H1 (cell line): ENCODE measurements around the gene RGS4. TPM values are rescaled to one million over a fixed set of nuclear protein-coding genes. Genes with fewer than 3 reads are reported as not detected.

Experiments used
- CTCF ChIA-PET: fragments of 300-600 bp; sonication (Branson Sonifier 250); formaldehyde crosslinking; loops from one replicate; lab custom pipeline; 2021; ENCODE audit not compliant: partially characterized antibody; lab: Charles Lee
- POLR2A ChIA-PET: fragments of 300-600 bp; sonication (Branson Sonifier 250); formaldehyde crosslinking; loops from one replicate; lab custom pipeline; 2021; ENCODE audit warnings: inconsistent platforms; ENCODE audit not compliant: partially characterized antibody; lab: Charles Lee
- DNase-seq, 2 experiments: peaks; one replicate each; pipeline versions ENCODE4 v3.0.0 to v3.0.0-alpha.2; 2010 to 2022; ENCODE audit warnings: low spot score in 2 of 2, low read depth in 1 of 2, mixed read lengths in 1 of 2
- FAIRE-seq: peaks from 2 replicates; lab custom pipeline; 2011; peaks lifted over from hg19 to GRCh38; lab: Jason Lieb, UNC
- H2AFZ ChIP-seq: 2 replicates; pipeline ENCODE4 v1.8.1; 2012; ENCODE audit warnings: low read length, inconsistent platforms
- H2AK5ac ChIP-seq: 2 replicates; pipeline ENCODE4 v1.6.1; 2013; ENCODE audit warnings: low read depth, low read length
- H2BK120ac ChIP-seq: replicated peaks from 2 replicates; pipeline ENCODE3; 2013; ENCODE audit warnings: low read depth, low read length, inconsistent platforms
- H2BK12ac ChIP-seq: 2 replicates; pipeline ENCODE4 v1.6.1; 2013; ENCODE audit warnings: low read depth, low read length
- H2BK15ac ChIP-seq: 2 replicates; pipeline ENCODE4 v1.6.1; 2013; ENCODE audit warnings: low read length
- H2BK20ac ChIP-seq: 2 replicates; pipeline ENCODE4 v1.6.1; 2013; ENCODE audit warnings: low read length
- H2BK5ac ChIP-seq: 2 replicates; pipeline ENCODE4 v1.6.1; 2013; ENCODE audit warnings: low read depth, low read length
- H3K14ac ChIP-seq: 2 replicates; pipeline ENCODE4 v1.6.1; 2013; ENCODE audit warnings: inconsistent platforms; ENCODE audit not compliant: insufficient read length
- H3K18ac ChIP-seq: 2 replicates; pipeline ENCODE4 v1.6.1; 2013; ENCODE audit warnings: low read length; ENCODE audit errors: extremely low read depth
- H3K23ac ChIP-seq: 2 replicates; pipeline ENCODE4 v1.6.1; 2013; ENCODE audit warnings: inconsistent platforms; ENCODE audit not compliant: insufficient read length
- H3K23me2 ChIP-seq: 2 replicates; pipeline ENCODE4 v1.6.1; 2013; ENCODE audit warnings: low read depth, low read length
- H3K27ac ChIP-seq: 2 replicates; pipeline ENCODE4 v1.6.1; 2011; ENCODE audit warnings: low read depth, low read length, inconsistent platforms
- H3K27me3 ChIP-seq, 4 experiments: replicated peaks in 1 of 4; 1 replicate in 1 of 4; 2 replicates in 3 of 4; pipeline versions ENCODE4 v1.6.1 to v1.8.1; 2011 to 2013; ENCODE audit warnings: low read length in 3 of 4, mild to moderate bottlenecking in 3 of 4, inconsistent platforms in 2 of 4, mixed read lengths in 2 of 4, moderate library complexity in 1 of 4; ENCODE audit not compliant: control insufficient read depth in 3 of 4, insufficient read depth in 3 of 4; ENCODE audit errors: extremely low read depth in 1 of 4
- H3K36me3 ChIP-seq, 4 experiments: 2 replicates each; pipeline versions ENCODE4 v1.6.1 to v1.8.1; 2011 to 2013; ENCODE audit warnings: mild to moderate bottlenecking in 4 of 4, low read length in 3 of 4, moderate library complexity in 2 of 4, control low read depth in 1 of 4, inconsistent platforms in 1 of 4; ENCODE audit not compliant: insufficient read depth in 4 of 4, control insufficient read depth in 2 of 4
- H3K4ac ChIP-seq: replicated peaks from 2 replicates; pipeline ENCODE3; 2013; ENCODE audit warnings: low read length, low read depth, mixed read lengths, inconsistent platforms; ENCODE audit not compliant: insufficient read length
- H3K4me1 ChIP-seq, 4 experiments: replicated peaks in 1 of 4; 1 replicate in 1 of 4; 2 replicates in 3 of 4; pipeline versions ENCODE4 v1.6.1 to v1.8.1; 2011 to 2013; ENCODE audit warnings: low read length in 3 of 4, inconsistent platforms in 2 of 4, mixed read lengths in 1 of 4; ENCODE audit not compliant: insufficient read depth in 4 of 4, control insufficient read depth in 3 of 4
- H3K4me2 ChIP-seq, 2 experiments: 2 replicates each; pipeline versions ENCODE4 v1.6.1 to v1.8.1; 2011 to 2013; ENCODE audit warnings: low read depth in 2 of 2, low read length in 2 of 2, control low read depth in 1 of 2, inconsistent platforms in 1 of 2, mild to moderate bottlenecking in 1 of 2; ENCODE audit not compliant: insufficient read depth in 1 of 2
- H3K4me3 ChIP-seq, 4 experiments: fragments of 200-600, 300-600 bp in 1 of 4; sonication (generic), shearing (Covaris generic), sonication (Bioruptor Twin) in 1 of 4; 2 replicates each; pipeline versions ENCODE4 v1.5.1 to v1.8.1; 2011 to 2016; ENCODE audit warnings: low read length in 4 of 4, low read depth in 3 of 4, control low read depth in 2 of 4, inconsistent platforms in 2 of 4, mild to moderate bottlenecking in 2 of 4, mixed read lengths in 1 of 4, moderate library complexity in 1 of 4; ENCODE audit not compliant: insufficient read depth in 2 of 4; ENCODE audit errors: extremely low read depth in 1 of 4
- H3K56ac ChIP-seq: replicated peaks from 2 replicates; pipeline ENCODE3; 2013; ENCODE audit warnings: low read depth, mild to moderate bottlenecking, mixed read lengths, low read length, inconsistent platforms; ENCODE audit not compliant: insufficient read length
- H3K79me1 ChIP-seq: 2 replicates; pipeline ENCODE4 v1.6.1; 2013; ENCODE audit warnings: low read depth, low read length, control low read depth
- H3K79me2 ChIP-seq, 2 experiments: 2 replicates each; pipeline versions ENCODE4 v1.6.1 to v1.8.1; 2012 to 2013; ENCODE audit warnings: low read length in 2 of 2, mild to moderate bottlenecking in 2 of 2, inconsistent platforms in 1 of 2; ENCODE audit not compliant: insufficient read depth in 2 of 2, control insufficient read depth in 1 of 2
- H3K9ac ChIP-seq, 4 experiments: replicated peaks in 1 of 4; 1 replicate in 1 of 4; 2 replicates in 3 of 4; pipeline versions ENCODE4 v1.6.1 to v1.8.1; 2011 to 2013; ENCODE audit warnings: low read depth in 3 of 4, low read length in 3 of 4, control low read depth in 2 of 4, mild to moderate bottlenecking in 2 of 4, moderate library complexity in 2 of 4, inconsistent platforms in 1 of 4; ENCODE audit errors: extremely low read depth in 1 of 4
- H3K9me3 ChIP-seq, 2 experiments: 2 replicates each; pipeline versions ENCODE4 v1.6.1 to v1.8.1; 2012 to 2013; ENCODE audit warnings: mild to moderate bottlenecking in 2 of 2, moderate library complexity in 2 of 2, control low read depth in 1 of 2, inconsistent platforms in 1 of 2, low read depth in 1 of 2, low read length in 1 of 2, mixed read lengths in 1 of 2; ENCODE audit not compliant: insufficient read depth in 2 of 2
- H4K20me1 ChIP-seq, 2 experiments: replicated peaks in 1 of 2; 2 replicates each; pipeline versions ENCODE3 to v1.8.1; 2011 to 2013; ENCODE audit warnings: inconsistent platforms in 2 of 2, low read length in 2 of 2, mild to moderate bottlenecking in 1 of 2; ENCODE audit not compliant: insufficient read depth in 2 of 2, control insufficient read depth in 1 of 2
- H4K5ac ChIP-seq: 2 replicates; pipeline ENCODE4 v1.6.1; 2013; ENCODE audit warnings: low read length, low read depth, mixed read lengths, inconsistent platforms; ENCODE audit not compliant: insufficient read length
- H4K8ac ChIP-seq: 2 replicates; pipeline ENCODE4 v1.8.0; 2013; ENCODE audit warnings: mild to moderate bottlenecking, moderate library complexity, low read length, inconsistent platforms; ENCODE audit not compliant: insufficient read depth; ENCODE audit errors: extremely low read depth
- H4K91ac ChIP-seq: replicated peaks from 2 replicates; pipeline ENCODE3; 2013; ENCODE audit warnings: low read length, mixed read lengths, inconsistent platforms; ENCODE audit not compliant: insufficient read length
- CBX5 ChIP-seq: fragments of 300-800, 300-1000 bp; sonication (generic); IDR thresholded peaks from 2 replicates; pipeline ENCODE4 v1.7.1; 2016; ENCODE audit warnings: antibody characterized with exemption, low read length, low read depth
- POLR2AphosphoS5 ChIP-seq: IDR thresholded peaks from 2 replicates; pipeline ENCODE4 v1.6.1; 2011; ENCODE audit warnings: low read depth, low read length
- RAD21 ChIP-seq, 2 experiments: IDR thresholded peaks in 1 of 2; conservative IDR thresholded peaks in 1 of 2; 2 replicates each; pipeline ENCODE4 v1.6.1; 2011; ENCODE audit warnings: low read depth in 2 of 2, low read length in 2 of 2, improper control_type of control experiment in 1 of 2, inconsistent platforms in 1 of 2, mild to moderate bottlenecking in 1 of 2, moderate library complexity in 1 of 2
- SIRT6 ChIP-seq: IDR thresholded peaks from one replicate; pipeline ENCODE4 v1.7.1; 2012; ENCODE audit warnings: low read length, inconsistent platforms
- SP4 ChIP-seq: IDR thresholded peaks from 2 replicates; pipeline ENCODE4 v1.6.1; 2012; ENCODE audit warnings: low read length, inconsistent platforms
- SRF ChIP-seq: IDR thresholded peaks from 2 replicates; pipeline ENCODE4 v1.6.1; 2011; ENCODE audit warnings: mild to moderate bottlenecking, low read depth, low read length, moderate library complexity
- TBP ChIP-seq: IDR thresholded peaks from 2 replicates; pipeline ENCODE4 v1.6.1; 2011; ENCODE audit warnings: low read depth, low read length, improper control_type of control experiment
- WGBS, 2 experiments: shearing (Covaris generic) in 1 of 2; methylation state at CpG; one replicate each; pipeline versions ENCODE4 v1.1.6 to v1.1.7; 2013 to 2015; ENCODE audit warnings: low lambda C conversion rate in 2 of 2, mixed read lengths in 2 of 2, inconsistent platforms in 1 of 2, low coverage in 1 of 2, missing lambda C conversion rate in 1 of 2; ENCODE audit not compliant: insufficient replicate concordance in 2 of 2, insufficient coverage in 1 of 2, insufficient read length in 1 of 2; ENCODE audit errors: extremely low coverage in 1 of 2, missing lambda C conversion rate in 1 of 2; 5-methylcytosine and 5-hydroxymethylcytosine counted together
- polyA plus RNA-seq, 7 experiments: library from polyadenylated mRNA; depleted of rRNA in 3 of 7; stranded (reverse) in 5 of 7; unstranded in 2 of 7; fragments of >200 nt in 5 of 7; fragments of 200-250 nt in 2 of 7; gene quantifications; 1 replicate in 5 of 7; 2 replicates in 1 of 7; 4 replicates in 1 of 7; pipeline versions ENCODE4 v1.2.1 to v1.2.3, GENCODE V29; 2011 to 2013; ENCODE audit warnings: missing spikeins in 2 of 7, mixed read lengths in 2 of 7
- total RNA-seq: library from RNA; stranded (reverse); fragmentation: NEBNext Ultra II Directional; extraction: Animal tissue kit (Norgen Biotek cat#: 25700); gene quantifications from 2 replicates; pipeline ENCODE4 v1.2.1, GENCODE V29; 2021
- TF ChIP-seq, protein P1 (sequence below), 3 experiments: IDR thresholded peaks; 1 replicate in 2 of 3; 2 replicates in 1 of 3; pipeline versions ENCODE4 v1.5.1 to v1.6.1; 2011; ENCODE audit warnings: low read length in 3 of 3, mild to moderate bottlenecking in 3 of 3, inconsistent platforms in 2 of 3, low read depth in 1 of 3, moderate library complexity in 1 of 3; ENCODE audit not compliant: insufficient read depth in 1 of 3; ENCODE audit errors: control extremely low read depth in 1 of 3
- TF ChIP-seq, protein P2 (sequence below): IDR thresholded peaks from 2 replicates; pipeline ENCODE4 v1.6.1; 2012; ENCODE audit warnings: low read length, inconsistent platforms

The RGS4 gene
- total and polyA plus RNA-seq, 2 of the 8 experiments (the other 6 are each of a cell fraction or from before 2014, with no cell fraction given), result 0.26 to 0.74 TPM

DNA sequence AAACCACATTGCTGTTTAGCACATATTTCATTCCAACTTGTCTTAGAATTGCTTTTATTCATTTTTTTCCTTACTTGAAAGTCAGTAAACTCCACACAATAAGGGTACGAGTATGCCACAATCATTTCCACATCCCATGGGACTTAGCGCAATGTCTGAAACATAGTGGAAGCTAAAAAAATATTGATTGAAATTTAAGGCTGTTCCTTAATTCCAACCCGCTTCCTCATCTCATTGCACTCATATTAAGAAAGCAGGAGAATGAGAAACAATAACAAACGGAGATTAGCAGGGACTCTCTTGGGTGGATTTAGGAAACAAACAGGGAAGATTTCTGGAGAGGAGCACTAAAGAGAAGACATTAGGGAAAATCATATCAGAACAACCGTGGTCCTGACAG is 39.3 kb upstream of the RGS4 start:
- FAIRE-seq (no peak), DNase-seq (no peak)
- Histone ChIP-seq H4K8ac (no peak overlapping the region), H4K91ac (no peak overlapping the region), H2BK20ac (no peak overlapping the region), H4K20me1 (no peaks in the 10 kb centered on the region), H3K23me2 (no peaks in the 10 kb centered on the region), H2BK5ac (no peak overlapping the region), H3K79me2 (no peaks in the 10 kb centered on the region), H3K18ac (no peak overlapping the region), H3K4ac (no peak overlapping the region), H4K5ac (no peak overlapping the region), H3K27me3 (no peaks in the 10 kb centered on the region), H2AFZ (no peak overlapping the region), H3K4me1 (no peaks in the 10 kb centered on the region; a peak in 1 of 7 replicates), H3K4me2 (no peak overlapping the region), H2BK120ac (no peak overlapping the region), H3K14ac (no peak overlapping the region), H3K4me3 (no peak overlapping the region), H3K27ac (no peak overlapping the region), H3K36me3 (no peaks in the 10 kb centered on the region), H3K56ac (no peak overlapping the region), H3K9me3 (no peaks in the 10 kb centered on the region), H2AK5ac (no peak overlapping the region), H3K9ac (no peak overlapping the region), H3K23ac (no peak overlapping the region), H2BK15ac (no peak overlapping the region), H3K79me1 (no peaks in the 10 kb centered on the region), H2BK12ac (no peak overlapping the region)
- ChIA-PET CTCF (interaction anchor here (1.2 kb wide), 1 partner anchor 39 kb away, joined by 3 read pairs; no protein-coding TSS in a partner anchor), POLR2A (no interaction called here)
- WGBS, 2 experiments, result 92% methylated on average over 5 of the region's 5 CpGs; no CpG with 5 or more reads in 1 of the 2 experiments
- no peak for TF ChIP-seq POLR2AphosphoS5
- TF ChIP-seq, protein P1, sequence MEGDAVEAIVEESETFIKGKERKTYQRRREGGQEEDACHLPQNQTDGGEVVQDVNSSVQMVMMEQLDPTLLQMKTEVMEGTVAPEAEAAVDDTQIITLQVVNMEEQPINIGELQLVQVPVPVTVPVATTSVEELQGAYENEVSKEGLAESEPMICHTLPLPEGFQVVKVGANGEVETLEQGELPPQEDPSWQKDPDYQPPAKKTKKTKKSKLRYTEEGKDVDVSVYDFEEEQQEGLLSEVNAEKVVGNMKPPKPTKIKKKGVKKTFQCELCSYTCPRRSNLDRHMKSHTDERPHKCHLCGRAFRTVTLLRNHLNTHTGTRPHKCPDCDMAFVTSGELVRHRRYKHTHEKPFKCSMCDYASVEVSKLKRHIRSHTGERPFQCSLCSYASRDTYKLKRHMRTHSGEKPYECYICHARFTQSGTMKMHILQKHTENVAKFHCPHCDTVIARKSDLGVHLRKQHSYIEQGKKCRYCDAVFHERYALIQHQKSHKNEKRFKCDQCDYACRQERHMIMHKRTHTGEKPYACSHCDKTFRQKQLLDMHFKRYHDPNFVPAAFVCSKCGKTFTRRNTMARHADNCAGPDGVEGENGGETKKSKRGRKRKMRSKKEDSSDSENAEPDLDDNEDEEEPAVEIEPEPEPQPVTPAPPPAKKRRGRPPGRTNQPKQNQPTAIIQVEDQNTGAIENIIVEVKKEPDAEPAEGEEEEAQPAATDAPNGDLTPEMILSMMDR (IDR thresholded peaks at IDR 0.05; ENCODE audit: control extremely low read depth in 1 of 3, insufficient read depth in 1 of 3, low read depth in 1 of 3, low read length in 3 of 3), result no peak
- no peak for TF ChIP-seq SIRT6
- TF ChIP-seq TBP, result no peak
- no peak for TF ChIP-seq RAD21 (IDR thresholded peaks at IDR 0.05 in 1 of 2, conservative IDR thresholded peaks at IDR 0.05 in 1 of 2; ENCODE audit: low read depth in 2 of 2, low read length in 2 of 2)
- TF ChIP-seq SP4, result no peak
- TF ChIP-seq, protein P2, sequence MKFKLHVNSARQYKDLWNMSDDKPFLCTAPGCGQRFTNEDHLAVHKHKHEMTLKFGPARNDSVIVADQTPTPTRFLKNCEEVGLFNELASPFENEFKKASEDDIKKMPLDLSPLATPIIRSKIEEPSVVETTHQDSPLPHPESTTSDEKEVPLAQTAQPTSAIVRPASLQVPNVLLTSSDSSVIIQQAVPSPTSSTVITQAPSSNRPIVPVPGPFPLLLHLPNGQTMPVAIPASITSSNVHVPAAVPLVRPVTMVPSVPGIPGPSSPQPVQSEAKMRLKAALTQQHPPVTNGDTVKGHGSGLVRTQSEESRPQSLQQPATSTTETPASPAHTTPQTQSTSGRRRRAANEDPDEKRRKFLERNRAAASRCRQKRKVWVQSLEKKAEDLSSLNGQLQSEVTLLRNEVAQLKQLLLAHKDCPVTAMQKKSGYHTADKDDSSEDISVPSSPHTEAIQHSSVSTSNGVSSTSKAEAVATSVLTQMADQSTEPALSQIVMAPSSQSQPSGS, result no peak
- TF ChIP-seq CBX5, result no peak
- no peak for TF ChIP-seq SRF
